OCI-LY1 (cell line): ENCODE results near the gene PTGDR.

ENCODE experiments used
- H2AFZ ChIP-seq: fragments of 200-600 bp; sonication (generic), shearing (Covaris generic); 2 replicates; pipeline ENCODE4 v1.6.0; 2014; ENCODE audit warnings: antibody characterized with exemption, mild to moderate bottlenecking, low read length
- H3F3A ChIP-seq: fragments of 200-600 bp; sonication (generic), shearing (Covaris generic); 2 replicates; pipeline ENCODE4 v1.6.0; 2014; ENCODE audit warnings: mild to moderate bottlenecking, antibody characterized with exemption, low read length, moderate library complexity; ENCODE audit not compliant: insufficient read depth
- H3K27ac ChIP-seq: fragments of 200-600 bp; sonication (generic); 2 replicates; pipeline ENCODE4 v1.5.1; 2014; ENCODE audit warnings: low read length, mixed run types, mild to moderate bottlenecking, low read depth; ENCODE audit not compliant: poor library complexity, severe bottlenecking
- H3K27me3 ChIP-seq: fragments of 200-600 bp; sonication (generic); 2 replicates; pipeline ENCODE4 v1.6.0; 2014; ENCODE audit warnings: antibody characterized with exemption, mild to moderate bottlenecking, low read length, moderate library complexity; ENCODE audit not compliant: insufficient read depth
- H3K36me3 ChIP-seq: fragments of 200-600 bp; sonication (generic); 2 replicates; pipeline ENCODE4 v1.6.1; 2014; ENCODE audit warnings: mild to moderate bottlenecking, antibody characterized with exemption, low read length, moderate library complexity, mixed read lengths; ENCODE audit not compliant: insufficient read depth
- H3K4me1 ChIP-seq: fragments of 200-600 bp; sonication (generic); 2 replicates; pipeline ENCODE4 v1.5.1; 2014; ENCODE audit warnings: mild to moderate bottlenecking, low read length, moderate library complexity; ENCODE audit not compliant: insufficient read depth, severe bottlenecking
- H3K4me2 ChIP-seq: fragments of 200-600 bp; sonication (generic), shearing (Covaris generic); 2 replicates; pipeline ENCODE4 v1.6.1; 2014; ENCODE audit warnings: low read length
- H3K4me3 ChIP-seq: fragments of 200-600 bp; sonication (generic); 2 replicates; pipeline ENCODE4 v1.5.1; 2014; ENCODE audit warnings: low read length, low read depth, mild to moderate bottlenecking, mixed read lengths; ENCODE audit not compliant: poor library complexity, severe bottlenecking
- H3K79me2 ChIP-seq: fragments of 200-600 bp; shearing (Covaris generic); 2 replicates; pipeline ENCODE4 v1.6.1; 2016; ENCODE audit warnings: mixed run types, low read length, mixed read lengths; ENCODE audit not compliant: insufficient read depth
- H3K9ac ChIP-seq: fragments of 200-600 bp; sonication (generic), shearing (Covaris generic); 2 replicates; pipeline ENCODE4 v1.6.1; 2014; ENCODE audit warnings: mild to moderate bottlenecking, low read length, mixed read lengths
- H3K9me2 ChIP-seq: fragments of 200-600 bp; sonication (generic), shearing (Covaris generic); 2 replicates; pipeline ENCODE4 v1.6.1; 2014; ENCODE audit warnings: low read depth, mild to moderate bottlenecking, low read length, mixed read lengths
- H3K9me3 ChIP-seq: fragments of 200-600 bp; shearing (Covaris generic); 2 replicates; pipeline ENCODE4 v1.6.1; 2014; ENCODE audit warnings: low read length, mixed read lengths
- H4K20me1 ChIP-seq: fragments of 200-600 bp; sonication (generic), shearing (Covaris generic); 2 replicates; pipeline ENCODE4 v1.6.0; 2016; ENCODE audit warnings: mild to moderate bottlenecking, low read length; ENCODE audit not compliant: insufficient read depth
- CTCF ChIP-seq: fragments of 200-600 bp; sonication (generic), shearing (Covaris generic); IDR thresholded peaks from 2 replicates; pipeline ENCODE4 v1.5.1; 2017; ENCODE audit warnings: mild to moderate bottlenecking, antibody characterized with exemption, low read length, moderate library complexity, mixed read lengths
- EZH2 ChIP-seq: fragments of 200-600 bp; sonication (generic), shearing (Covaris generic); IDR thresholded peaks from 2 replicates; pipeline ENCODE4 v1.8.0; 2017; ENCODE audit warnings: borderline replicate concordance, mixed run types, mild to moderate bottlenecking, antibody characterized with exemption, low read length, moderate library complexity, mixed read lengths

The PTGDR gene

GRCh38 chr14:52259434-52259833, 8.1 kb upstream of the PTGDR start:
- no peaks in the 10 kb centered on the region for H3K4me1 ChIP-seq
- H3K36me3 ChIP-seq: no peaks in the 10 kb centered on the region
- H3K79me2 ChIP-seq: no peaks in the 10 kb centered on the region
- no peak for TF ChIP-seq EZH2
- TF ChIP-seq CTCF: no peak
- no peaks in the 10 kb centered on the region for H3F3A ChIP-seq
- no peaks in the 10 kb centered on the region for H3K9me3 ChIP-seq
- no peak overlapping the region for H3K9ac ChIP-seq
- H3K4me3 ChIP-seq: no peak overlapping the region
- H2AFZ ChIP-seq: no peak overlapping the region
- no peaks in the 10 kb centered on the region for H4K20me1 ChIP-seq
- H3K27ac ChIP-seq: no peak overlapping the region
- H3K9me2 ChIP-seq: no peaks in the 10 kb centered on the region
- H3K4me2 ChIP-seq: no peak overlapping the region
- H3K27me3 ChIP-seq: no peaks in the 10 kb centered on the region

GRCh38 chr14:52262600-52262999, 4.9 kb upstream of the PTGDR start:
- H3K27ac ChIP-seq: no peak overlapping the region

GRCh38 chr14:52263190-52263589, 4.3 kb upstream of the PTGDR start:
- Histone ChIP-seq H3K9ac (no peak overlapping the region), H3K79me2 (no peaks in the 10 kb centered on the region), H3K9me2 (no peaks in the 10 kb centered on the region), H3K36me3 (no peaks in the 10 kb centered on the region), H3K4me2 (no peak overlapping the region), H3K4me1 (no peaks in the 10 kb centered on the region), H3K4me3 (no peak overlapping the region), H3K9me3 (no peaks in the 10 kb centered on the region), H3K27ac (no peak overlapping the region), H2AFZ (no peak overlapping the region), H3K27me3 (no peaks in the 10 kb centered on the region), H4K20me1 (no peaks in the 10 kb centered on the region), H3F3A (no peaks in the 10 kb centered on the region)
- TF ChIP-seq CTCF (no peak), EZH2 (no peak)

More at GRCh38 chr14:52262600-52262999, 4.9 kb upstream of the PTGDR start:
- H3K4me2 ChIP-seq: no peak overlapping the region
- no peaks in the 10 kb centered on the region for H4K20me1 ChIP-seq
- no peak for TF ChIP-seq EZH2
- TF ChIP-seq CTCF: no peak
- no peaks in the 10 kb centered on the region for H3K4me1 ChIP-seq
- no peak overlapping the region for H3K4me3 ChIP-seq
- no peaks in the 10 kb centered on the region for H3F3A ChIP-seq
- no peak overlapping the region for H2AFZ ChIP-seq
- H3K79me2 ChIP-seq: no peaks in the 10 kb centered on the region
- H3K9ac ChIP-seq: no peak overlapping the region
- no peaks in the 10 kb centered on the region for H3K9me3 ChIP-seq
- no peaks in the 10 kb centered on the region for H3K27me3 ChIP-seq
- H3K36me3 ChIP-seq: no peaks in the 10 kb centered on the region
- no peaks in the 10 kb centered on the region for H3K9me2 ChIP-seq
